Thoracic aorta (tissue), 2 donors: Measurements from ENCODE around the gene FBXL4. TPM values are rescaled to one million over a fixed set of nuclear protein-coding genes. Genes with fewer than 3 reads are reported as not detected.

Experiments used
- ATAC-seq: fragments of 150-250 bp; one replicate; pipeline ENCODE4 v1.8.0; 2017; ENCODE audit warnings: low read depth; ENCODE audit not compliant: insufficient number of reproducible peaks, low FRiP score
- DNase-seq: peaks from one replicate; pipeline ENCODE4 v3.0.0-alpha.2; 2020; ENCODE audit warnings: low spot score
- H3K27ac ChIP-seq, 2 donors: fragments of 200-600 bp; sonication (generic); 1 replicate in 1 of 2; 2 replicates in 1 of 2; pipeline ENCODE4 v1.5.1; 2016; ENCODE audit warnings: mild to moderate bottlenecking in 2 of 2, moderate library complexity in 2 of 2
- H3K27me3 ChIP-seq: fragments of 200-600 bp; sonication (generic); replicated peaks from 2 replicates; pipeline ENCODE4 v1.6.0; 2016; ENCODE audit warnings: mild to moderate bottlenecking; ENCODE audit not compliant: insufficient read depth
- H3K36me3 ChIP-seq: fragments of 200-600 bp; sonication (generic); one replicate; pipeline ENCODE4 v1.5.1; 2016
- H3K4me1 ChIP-seq, 2 donors: fragments of 200-600 bp; sonication (generic); 1 replicate in 1 of 2; 2 replicates in 1 of 2; pipeline versions ENCODE4 v1.5.1 to v1.6.0; 2016; ENCODE audit warnings: low read depth in 2 of 2, mild to moderate bottlenecking in 1 of 2; ENCODE audit not compliant: control insufficient read depth in 1 of 2
- H3K4me3 ChIP-seq: fragments of 200-600 bp; sonication (generic); 2 replicates; pipeline ENCODE4 v1.5.1; 2016; ENCODE audit warnings: mild to moderate bottlenecking
- H3K9me3 ChIP-seq: fragments of 200-600 bp; sonication (generic); 2 replicates; pipeline ENCODE4 v1.5.1; 2016
- total RNA-seq, 2 donors: library from RNA; depleted of rRNA; stranded (reverse); fragments of >200 nt; gene quantifications; one replicate each; pipeline versions ENCODE4 v1.1.0 to v1.2.3, GENCODE V29; 2016
- TF ChIP-seq, protein P1 (sequence below): fragments of 200-600 bp; sonication (generic); IDR thresholded peaks from one replicate; pipeline ENCODE4 v1.5.1; 2019; ENCODE audit warnings: antibody characterized with exemption

The FBXL4 gene
- total RNA-seq, 2 donors from 2014 or later = 18.3 to 31.7 TPM

DNA sequence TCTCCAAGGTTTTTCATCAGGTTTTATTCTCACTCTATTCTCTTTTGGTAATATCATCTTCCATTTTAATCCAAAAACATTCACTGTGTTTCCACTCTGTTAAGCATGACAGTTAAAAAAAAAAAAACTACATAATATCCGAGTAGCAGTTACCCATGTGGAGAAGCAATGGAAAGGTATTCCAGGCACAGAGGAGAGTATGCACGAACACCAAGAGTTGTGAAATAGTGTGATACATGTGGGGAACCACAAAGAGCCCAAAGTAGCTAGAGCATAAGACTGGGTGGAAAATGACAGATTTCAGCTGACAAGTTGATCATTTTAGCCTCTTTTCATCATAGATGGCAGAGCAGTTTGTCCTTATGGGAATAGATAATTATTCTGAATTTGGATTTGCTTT is 19.9 kb upstream of the FBXL4 start:
- H3K36me3 ChIP-seq = no peaks in the 10 kb centered on the region
- TF ChIP-seq, protein P1, sequence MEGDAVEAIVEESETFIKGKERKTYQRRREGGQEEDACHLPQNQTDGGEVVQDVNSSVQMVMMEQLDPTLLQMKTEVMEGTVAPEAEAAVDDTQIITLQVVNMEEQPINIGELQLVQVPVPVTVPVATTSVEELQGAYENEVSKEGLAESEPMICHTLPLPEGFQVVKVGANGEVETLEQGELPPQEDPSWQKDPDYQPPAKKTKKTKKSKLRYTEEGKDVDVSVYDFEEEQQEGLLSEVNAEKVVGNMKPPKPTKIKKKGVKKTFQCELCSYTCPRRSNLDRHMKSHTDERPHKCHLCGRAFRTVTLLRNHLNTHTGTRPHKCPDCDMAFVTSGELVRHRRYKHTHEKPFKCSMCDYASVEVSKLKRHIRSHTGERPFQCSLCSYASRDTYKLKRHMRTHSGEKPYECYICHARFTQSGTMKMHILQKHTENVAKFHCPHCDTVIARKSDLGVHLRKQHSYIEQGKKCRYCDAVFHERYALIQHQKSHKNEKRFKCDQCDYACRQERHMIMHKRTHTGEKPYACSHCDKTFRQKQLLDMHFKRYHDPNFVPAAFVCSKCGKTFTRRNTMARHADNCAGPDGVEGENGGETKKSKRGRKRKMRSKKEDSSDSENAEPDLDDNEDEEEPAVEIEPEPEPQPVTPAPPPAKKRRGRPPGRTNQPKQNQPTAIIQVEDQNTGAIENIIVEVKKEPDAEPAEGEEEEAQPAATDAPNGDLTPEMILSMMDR = no peak
- H3K9me3 ChIP-seq = no peaks in the 10 kb centered on the region
- ATAC-seq = no peak
- peaks cover 0 to 8% of the 10 kb centered on the region in 2 donors for H3K4me1 ChIP-seq
- H3K4me3 ChIP-seq = no peak overlapping the region
- no peak overlapping the region for H3K27ac ChIP-seq
- H3K27me3 ChIP-seq = no peaks in the 10 kb centered on the region
- DNase-seq = no peak

GRCh38 chr6:98959631-98960030 is 11.9 kb upstream of the FBXL4 start:
- Histone ChIP-seq H3K9me3 (no peaks in the 10 kb centered on the region), H3K27ac (peak overlapping the region; percentile 69 to 71), H3K4me3 (peak overlapping the region; percentile 57), H3K27me3 (no peaks in the 10 kb centered on the region), H3K4me1 (peaks cover 8 to 27% of the 10 kb centered on the region in 2 donors), H3K36me3 (no peaks in the 10 kb centered on the region)
- no peak for ATAC-seq
- TF ChIP-seq, protein P1 = no peak
- no peak for DNase-seq

- no peaks in the 10 kb centered on the region for H3K36me3 ChIP-seq
- no peaks in the 10 kb centered on the region for H3K9me3 ChIP-seq
- TF ChIP-seq, protein P1 = no peak
- H3K4me1 ChIP-seq = peaks cover 8 to 27% of the 10 kb centered on the region in 2 donors
- no peaks in the 10 kb centered on the region for H3K27me3 ChIP-seq
- DNase-seq (no peak), ATAC-seq (peak; percentile 79)
- peak overlapping the region; percentile 69 to 71 for H3K27ac ChIP-seq
- peak overlapping the region; percentile 57 for H3K4me3 ChIP-seq
Measured at GRCh38 chr6:98958776-98959175, 11.0 kb upstream of the FBXL4 start.

- no peaks in the 10 kb centered on the region for H3K9me3 ChIP-seq
- no peaks in the 10 kb centered on the region for H3K36me3 ChIP-seq
- DNase-seq = no peak
- no peaks in the 10 kb centered on the region for H3K27me3 ChIP-seq
- peak; percentile 64 for ATAC-seq
- TF ChIP-seq, protein P1 = no peak
- H3K4me1 ChIP-seq = peaks cover 8 to 27% of the 10 kb centered on the region in 2 donors
- H3K27ac ChIP-seq = peak overlapping the region; percentile 69 to 71
- no peak overlapping the region for H3K4me3 ChIP-seq
Measured at GRCh38 chr6:98957450-98957849, 9.7 kb upstream of the FBXL4 start.

- H3K27me3 ChIP-seq = no peaks in the 10 kb centered on the region
- no peak for DNase-seq
- ATAC-seq = no peak
- no peaks in the 10 kb centered on the region for H3K36me3 ChIP-seq
- H3K4me1 ChIP-seq = peaks cover 16 to 19% of the 10 kb centered on the region in 2 donors
- H3K27ac ChIP-seq = no peak overlapping the region
- TF ChIP-seq, protein P1 = no peak
- H3K9me3 ChIP-seq = no peaks in the 10 kb centered on the region
- no peak overlapping the region for H3K4me3 ChIP-seq
Measured at GRCh38 chr6:98949589-98949988, 1.8 kb upstream of the FBXL4 start.
